AG20443 (cell line): Measurements from ENCODE around the gene FAM50B.

Source experiments
- DNase-seq: peaks from one replicate; pipeline ENCODE4 v3.0.0; 2012; ENCODE audit warnings: low spot score, mixed read lengths

Gene FAM50B

DNA sequence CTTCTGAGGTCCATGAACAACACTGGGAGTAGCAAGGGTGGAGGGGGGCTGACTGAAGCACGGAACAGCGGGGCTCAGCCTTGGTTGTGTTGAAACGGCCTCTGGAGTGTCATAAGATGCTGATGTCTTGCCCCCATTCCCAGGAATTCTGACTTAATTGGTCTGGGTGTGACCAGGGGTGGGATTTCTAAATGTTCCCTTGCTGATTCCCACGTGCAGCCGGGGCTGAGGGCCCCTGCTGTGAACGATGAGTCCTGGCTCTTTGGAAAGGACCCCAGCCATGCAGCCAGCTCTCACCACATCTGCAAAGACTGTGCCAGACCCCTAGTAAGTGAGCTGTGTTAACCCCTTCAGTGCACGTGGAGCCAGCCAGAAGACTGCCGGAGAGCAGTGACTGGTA is 28.6 kb upstream of the FAM50B start:
- no peak for DNase-seq

DNA sequence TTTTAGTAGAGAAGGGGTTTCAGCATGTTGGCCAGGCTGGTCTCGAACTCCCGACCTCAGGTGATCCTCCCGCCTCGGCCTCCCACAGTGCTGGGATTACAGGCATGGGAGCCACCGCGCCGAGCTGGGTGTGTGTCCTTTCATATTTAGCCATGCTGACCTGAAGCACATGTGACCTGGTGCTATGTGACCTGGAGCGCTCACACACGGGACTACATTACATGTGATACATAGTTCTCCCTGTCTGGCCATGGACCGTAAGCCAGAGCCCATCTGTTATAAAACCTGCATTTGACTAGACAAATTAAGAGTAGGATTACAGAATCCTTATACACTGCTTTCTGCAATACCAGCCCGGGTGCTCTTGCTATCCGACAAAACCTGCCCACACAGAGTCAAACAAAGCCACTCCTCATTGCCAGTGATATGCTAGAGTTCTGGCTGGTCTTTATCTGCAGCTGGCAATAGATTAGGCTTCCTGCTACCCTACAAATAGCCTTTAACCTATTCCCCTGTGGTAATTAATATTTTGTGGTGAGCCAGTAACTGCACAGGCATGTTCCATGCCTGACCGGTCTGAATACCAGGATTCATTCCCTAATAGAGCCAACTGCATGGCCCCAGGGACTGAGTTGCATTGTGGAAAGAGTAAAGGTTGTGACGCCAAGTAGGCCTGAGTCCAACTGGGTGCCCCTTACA is 26.3 kb upstream of the FAM50B start:
- DNase-seq: no peak

DNA sequence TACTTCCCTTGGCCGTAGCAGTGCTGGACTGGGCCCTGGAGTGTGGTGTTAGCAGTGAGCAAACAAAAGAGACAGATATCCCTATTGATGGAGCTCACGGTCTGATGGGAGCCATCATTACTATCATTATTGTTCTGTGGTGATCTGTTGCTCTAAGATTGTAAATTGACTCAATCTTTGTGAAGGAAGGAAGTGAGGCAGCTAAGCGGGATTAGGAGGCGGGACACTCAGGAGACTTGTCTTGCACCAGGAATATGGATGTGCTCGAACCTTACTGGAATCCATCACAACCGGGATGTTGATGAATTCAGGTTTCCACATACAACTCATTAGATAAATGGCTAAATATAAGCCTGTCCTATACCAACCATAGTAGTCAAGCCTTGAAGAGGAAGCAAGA is 25.5 kb upstream of the FAM50B start:
- no peak for DNase-seq

DNA sequence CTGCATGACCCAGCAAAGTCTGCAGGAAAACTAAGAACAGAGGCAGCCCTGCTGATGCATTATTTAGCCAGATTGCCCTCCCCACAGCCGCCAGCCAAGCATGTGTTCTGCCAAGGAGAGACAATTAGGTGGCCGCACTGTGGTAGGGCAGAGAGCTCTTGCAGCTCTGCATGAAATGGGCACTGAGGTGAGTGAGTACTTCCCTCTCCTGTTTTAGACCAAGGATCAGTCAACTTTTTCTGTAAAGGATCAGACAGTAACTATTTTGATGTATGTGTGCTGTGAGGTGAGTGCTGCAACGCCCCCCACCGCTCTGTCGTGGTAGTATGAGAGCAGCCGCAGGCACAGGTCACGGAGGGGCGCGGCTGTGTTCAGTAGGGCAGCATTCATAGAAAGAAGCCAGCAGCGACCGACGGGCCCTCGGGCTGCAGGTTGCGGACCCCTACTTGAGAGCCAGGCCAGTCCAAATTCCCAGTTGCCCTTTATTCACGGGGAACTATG is 23.8 kb upstream of the FAM50B start:
- DNase-seq: peak; percentile 56

DNA sequence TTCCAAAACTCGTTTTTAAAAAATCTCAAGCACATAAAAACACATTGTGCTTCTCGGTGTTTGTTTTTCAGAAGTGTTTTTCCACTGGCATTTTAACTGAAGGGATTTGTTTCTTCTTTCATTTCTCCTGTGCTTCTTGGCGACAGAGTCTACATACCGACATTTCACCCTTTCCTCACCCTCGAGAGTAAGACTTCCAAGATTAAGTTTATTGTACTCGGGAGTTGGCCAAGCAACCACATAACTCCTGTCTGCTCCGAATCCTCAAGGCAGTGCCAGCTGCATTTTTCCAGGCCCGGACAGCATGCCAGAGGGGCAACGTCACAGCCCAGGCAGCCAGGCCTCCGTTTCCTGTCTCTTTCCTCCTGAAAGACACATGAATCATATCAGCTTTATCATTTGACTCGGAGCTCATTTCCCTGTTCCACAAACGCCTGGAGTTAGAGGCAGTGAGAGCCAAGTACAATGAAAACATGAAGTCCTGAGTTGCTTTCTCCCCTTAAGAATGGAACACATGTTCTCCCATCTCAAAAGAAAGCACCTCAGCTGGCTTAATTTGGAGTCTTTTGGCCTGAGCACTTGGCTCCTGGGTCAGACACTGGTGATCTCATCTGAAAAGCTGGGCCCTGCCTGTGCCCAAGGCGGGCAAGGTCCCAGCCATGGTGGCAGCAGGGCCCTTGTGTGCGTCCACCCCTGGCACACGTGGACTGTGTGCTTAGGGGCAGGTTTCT is 23.2 kb upstream of the FAM50B start:
- DNase-seq: peak; percentile 94

DNA sequence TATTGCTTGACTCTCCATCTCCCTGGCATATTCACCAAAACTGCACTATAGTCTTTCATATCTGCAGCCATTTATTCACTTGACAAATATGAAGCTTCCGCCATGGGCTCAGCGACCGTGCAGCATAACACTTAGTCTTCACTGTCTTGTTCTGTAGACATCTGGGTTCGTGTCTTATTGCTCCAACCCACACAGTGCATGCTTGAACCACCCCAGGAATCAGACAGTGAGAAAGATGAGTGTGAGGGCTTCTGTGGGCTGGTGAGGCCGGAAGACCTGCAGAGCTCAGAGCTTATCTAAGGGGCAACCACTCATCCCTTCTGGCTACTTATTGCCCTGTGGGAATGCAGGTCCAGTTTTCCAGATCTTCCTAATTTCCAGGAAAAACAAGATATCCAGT is 19.9 kb upstream of the FAM50B start:
- no peak for DNase-seq

DNA sequence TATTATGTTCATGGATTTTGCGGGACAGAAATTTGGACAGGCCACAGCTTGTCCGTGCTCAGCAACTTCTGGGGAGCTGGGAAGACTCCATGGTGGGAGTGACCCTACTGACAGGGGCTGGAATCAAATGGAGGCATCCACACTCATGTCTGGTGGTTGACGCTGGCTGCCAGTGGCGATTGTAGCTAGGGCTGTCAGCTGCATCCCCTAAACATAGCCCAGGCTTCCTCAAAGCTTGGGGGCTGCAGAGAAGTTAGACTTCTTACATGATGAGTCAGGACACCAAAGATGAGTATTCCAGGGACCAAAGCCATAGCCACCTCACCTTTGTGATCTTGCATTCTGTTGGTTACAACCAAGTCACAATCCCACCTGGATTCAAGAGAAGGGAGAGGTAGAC is 18.4 kb upstream of the FAM50B start:
- DNase-seq: no peak

DNA sequence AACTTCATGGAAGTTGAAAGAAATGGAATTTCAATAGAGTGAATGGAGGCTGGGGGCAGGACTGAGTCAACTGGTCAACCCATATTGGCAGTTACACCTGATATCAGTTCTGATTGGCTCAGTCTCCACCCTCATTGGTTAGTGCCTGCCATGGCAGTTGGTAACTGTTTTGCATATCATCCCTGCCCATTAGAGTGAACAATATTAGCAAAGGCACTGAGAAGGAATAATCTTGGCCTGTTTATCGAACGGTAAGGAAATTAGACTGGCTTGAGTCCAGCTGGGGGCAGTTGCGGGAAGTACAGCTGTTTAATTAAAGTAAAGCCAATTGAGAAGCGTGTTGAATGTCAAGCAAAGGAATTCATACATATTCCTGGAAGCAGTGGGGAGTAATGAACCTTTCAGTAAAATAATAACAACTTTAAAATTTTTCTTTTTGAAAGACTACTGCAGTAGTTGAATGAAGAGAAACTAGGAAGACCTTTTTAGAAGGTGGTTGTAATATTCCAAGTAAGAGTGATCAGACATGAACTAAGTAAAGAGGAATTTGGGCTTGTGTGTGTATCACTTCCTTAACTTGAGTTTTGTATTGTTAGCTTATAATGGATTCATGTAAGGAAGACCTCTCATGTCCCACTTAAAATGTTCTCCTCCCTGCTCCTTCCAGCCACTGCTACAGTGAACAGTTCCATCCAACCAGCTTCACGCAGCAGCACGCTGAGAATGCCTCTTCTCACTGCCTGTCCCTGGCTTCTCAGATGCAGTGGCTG is 17.2 kb upstream of the FAM50B start:
- DNase-seq: no peak

DNA sequence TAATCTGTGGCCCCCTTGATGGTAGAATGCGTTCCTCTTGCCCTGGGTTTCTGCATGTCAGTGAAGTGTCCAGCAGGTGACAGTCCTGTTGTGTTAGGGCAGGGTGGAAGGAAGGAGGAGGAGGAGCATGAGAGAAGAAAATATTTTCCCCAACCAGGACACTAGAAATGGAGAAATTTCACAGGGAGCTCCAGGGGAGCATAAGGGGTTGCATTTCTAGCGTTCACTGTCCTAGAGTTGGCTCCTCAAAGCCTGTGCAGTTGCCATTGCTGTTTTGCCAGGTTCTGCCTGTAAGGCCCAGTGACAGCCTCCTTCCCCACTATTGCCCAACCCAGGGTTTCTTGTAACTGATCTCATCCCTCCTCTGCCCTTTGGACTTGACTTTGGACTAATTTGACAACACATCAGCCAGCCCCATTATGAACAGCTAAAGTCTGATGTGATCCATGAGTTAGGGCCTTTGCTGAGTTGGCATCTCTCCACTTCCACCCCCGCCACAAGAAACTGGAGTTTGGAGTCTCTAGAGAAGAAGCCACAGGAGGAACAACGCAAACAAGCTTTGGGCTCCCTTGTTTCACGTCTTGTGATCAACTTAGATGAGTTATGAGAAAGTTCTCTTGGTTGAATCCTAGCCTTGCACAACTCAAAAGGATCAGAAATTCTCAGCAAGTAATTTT is 14.0 kb upstream of the FAM50B start:
- peak; percentile 55 for DNase-seq

DNA sequence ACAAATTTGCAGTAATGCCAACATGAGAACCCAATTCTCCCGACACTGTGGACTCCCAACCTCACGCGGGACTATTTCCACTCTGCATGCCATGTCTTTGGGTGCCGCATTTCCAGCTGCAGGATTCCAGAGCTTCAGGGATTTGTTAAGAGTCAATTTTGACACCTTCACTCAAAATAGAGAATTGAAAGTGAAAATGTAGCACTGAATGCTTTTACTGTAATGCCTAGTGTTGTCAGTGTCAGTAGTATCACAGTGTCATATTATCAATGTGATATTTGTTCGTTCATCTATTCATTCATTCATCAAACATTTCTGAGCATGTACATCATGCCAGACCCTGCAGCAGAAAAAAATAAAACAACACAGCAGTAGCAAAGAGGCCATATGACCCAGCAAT is 13.4 kb upstream of the FAM50B start:
- no peak for DNase-seq

DNA sequence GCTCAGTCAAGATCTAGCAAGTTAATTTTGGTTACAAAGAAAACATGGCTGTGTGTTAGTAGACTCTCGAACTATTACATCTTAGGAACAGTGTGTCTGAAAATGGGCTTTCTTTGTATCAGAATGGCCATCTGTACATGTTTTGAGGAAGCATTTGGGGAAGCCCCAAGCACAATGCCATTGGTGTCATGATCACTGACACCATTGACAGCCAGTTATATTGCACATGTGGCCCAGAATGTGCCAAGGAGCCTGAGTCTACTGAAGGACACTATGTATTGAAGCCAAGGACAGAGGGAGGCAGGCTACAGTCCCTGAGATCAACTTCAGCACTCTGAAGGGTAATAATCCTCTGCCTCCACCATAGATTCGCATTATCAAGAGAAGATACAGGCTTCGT is 12.6 kb upstream of the FAM50B start:
- DNase-seq: no peak

DNA sequence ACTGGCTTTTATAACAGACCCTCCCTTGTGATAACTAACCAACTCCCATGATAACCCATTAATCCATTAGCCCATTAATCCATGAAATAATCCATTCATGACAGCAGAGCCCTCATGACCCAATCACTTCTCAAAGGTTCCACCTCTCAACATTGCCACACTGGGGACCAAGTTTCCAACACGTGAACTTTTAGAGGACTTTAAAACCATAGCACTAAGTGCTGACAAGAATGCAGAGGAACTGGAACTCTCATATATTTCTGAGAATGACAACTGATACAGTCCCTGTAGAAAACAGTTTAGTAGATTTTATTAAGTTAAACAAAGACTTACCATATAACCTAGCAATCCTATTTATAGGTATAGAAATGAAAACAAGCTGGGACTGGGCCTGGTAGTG is 11.4 kb upstream of the FAM50B start:
- DNase-seq: no peak

DNA sequence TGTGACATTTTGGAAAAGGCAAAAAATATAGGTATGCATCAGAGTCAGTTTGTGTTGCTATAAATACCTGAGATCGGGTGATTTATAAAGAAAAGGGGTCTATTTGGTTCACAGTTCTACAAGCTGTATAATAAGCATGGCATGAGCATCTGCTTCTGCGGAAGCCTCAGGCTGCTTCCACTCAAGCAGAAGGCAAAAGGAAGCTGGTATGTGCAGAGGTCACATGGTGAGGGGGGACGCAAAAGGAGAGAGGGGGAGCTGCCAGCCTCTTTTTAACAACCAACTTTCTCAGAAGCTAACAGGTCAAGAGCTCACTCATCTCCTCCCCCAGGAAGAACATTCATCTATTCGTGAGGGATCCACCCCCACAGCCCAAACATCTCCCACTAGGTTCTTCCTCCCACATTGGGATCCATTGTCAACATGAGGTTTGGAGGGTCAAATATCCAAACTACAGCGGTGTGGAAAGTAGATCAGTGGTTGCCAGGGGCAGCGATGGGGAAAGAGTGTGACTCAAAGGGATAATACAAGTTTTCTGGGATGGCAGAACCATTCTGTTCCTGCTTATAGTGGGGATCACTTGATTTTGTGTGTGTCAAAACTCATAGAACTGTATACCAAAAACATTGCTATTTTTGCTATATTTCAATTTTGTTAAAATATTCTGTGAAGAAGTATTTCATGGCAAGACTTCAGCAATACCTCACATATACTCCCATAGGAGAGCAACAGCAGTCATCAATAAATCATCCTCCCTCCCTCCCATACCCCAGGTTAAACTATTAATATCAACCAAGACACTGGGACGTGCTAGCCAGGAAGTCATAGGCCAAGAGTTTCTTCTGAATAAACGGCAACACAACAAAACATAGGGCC is 9.9 kb upstream of the FAM50B start:
- DNase-seq: no peak

DNA sequence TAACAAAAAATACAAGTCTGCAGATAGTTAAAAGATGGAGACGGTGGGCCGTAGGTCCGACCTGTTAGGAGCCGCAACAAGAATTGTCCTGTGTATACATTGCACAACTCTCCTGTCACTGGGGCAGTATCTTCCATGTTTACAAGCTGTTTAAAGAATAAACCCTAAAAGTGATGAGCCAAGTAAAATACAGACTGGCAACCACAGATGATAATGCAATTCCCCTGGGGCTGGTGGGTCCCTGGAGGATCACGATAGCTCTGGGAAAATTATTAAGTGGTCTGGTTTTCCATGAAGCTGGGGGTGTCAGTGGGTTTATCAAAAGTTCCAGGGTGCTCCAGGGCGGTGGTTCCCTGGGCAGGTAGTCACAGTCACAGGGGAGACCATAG is 8.1 kb upstream of the FAM50B start:
- DNase-seq: no peak

DNA sequence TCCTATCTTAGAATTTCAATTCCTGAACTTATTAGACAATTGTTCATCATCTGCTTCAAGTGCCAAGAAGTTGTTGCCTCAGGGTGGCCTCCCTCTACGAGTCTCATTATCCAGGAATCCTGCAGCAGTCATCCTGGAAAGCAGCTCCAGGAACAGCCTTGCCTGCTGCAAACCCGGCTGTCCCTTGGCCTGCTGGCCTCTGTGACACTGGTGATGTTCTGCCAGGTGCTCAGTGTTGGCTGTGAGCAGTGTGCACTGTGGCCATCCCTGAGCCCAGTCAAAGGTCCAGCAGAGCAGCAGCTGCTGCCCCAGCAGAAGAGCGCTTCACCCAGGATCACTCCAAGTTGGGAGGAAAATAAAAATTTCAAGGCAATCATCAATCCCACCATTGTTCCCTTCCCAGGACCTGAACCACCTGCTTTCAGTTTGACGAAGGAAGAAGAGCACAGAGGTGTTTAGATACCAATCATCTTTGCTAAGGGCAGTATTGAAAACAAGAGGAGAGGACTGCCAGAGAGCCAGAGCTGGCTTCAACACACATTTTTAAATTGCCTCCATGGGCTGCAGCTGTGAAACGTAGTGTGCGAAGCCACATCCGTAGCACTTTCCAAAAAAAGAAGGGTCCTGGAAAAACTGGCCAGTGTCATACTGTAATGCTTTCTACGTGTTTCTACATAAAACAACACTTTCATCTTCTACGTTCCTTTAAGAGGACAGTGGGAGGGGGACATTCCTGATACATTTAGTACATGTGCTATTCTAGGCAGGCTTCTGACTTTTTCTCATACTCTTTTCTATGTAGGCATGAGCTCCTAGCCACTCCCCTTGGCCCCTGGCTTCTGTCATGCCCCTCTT is 7.2 kb upstream of the FAM50B start:
- DNase-seq: peak; percentile 87

DNA sequence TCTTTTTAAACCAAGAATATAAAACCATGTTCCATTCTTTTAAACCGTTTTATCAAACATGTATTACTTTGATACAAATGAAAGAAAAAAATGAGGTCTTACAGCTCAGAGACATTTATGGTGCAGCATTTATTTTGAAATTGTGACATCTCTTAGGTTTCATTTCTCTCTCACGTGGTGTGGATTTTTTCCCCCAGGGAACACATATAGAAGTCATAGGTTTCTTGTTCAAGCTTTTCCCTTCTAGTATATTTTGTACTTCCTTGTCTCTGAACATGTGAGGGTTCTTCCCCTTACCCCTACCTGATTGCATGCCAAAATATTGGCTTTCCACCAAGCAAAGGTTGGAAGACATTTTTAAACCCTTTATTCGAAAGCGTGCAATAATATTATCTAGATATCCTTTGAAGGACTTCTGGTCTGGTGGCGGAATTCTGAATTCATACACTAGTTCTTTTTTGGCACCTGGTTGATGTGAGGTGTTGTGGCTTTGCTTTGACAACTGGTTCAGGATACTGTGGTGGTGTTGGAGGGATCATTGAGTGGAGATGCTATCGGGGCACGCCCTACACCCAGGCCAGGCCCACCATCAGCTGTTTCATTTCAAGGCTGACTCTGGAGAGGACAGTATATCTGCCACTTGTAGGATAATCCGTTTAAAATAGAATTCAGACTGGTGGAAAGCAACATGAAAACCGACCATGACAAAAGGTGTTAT is 5.6 kb upstream of the FAM50B start:
- DNase-seq: peak; percentile 52

DNA sequence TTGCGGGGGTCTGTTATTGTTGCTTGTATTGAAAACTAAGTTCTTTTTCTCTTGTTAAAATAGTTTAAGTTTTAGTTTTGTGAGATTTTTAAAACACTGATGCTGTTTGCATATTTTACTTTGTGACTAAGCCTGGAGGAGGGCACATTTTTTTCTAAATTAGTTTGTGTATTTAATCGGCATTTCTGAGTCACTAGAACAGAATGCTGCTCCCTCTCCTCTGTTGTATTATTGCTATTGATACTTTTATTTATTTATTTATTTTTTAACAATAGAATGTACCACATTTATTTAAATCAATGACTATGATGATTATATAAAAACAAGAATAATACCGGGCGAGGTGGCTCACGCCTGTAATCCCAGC is 5.1 kb upstream of the FAM50B start:
- peak; percentile 73 for DNase-seq

DNA sequence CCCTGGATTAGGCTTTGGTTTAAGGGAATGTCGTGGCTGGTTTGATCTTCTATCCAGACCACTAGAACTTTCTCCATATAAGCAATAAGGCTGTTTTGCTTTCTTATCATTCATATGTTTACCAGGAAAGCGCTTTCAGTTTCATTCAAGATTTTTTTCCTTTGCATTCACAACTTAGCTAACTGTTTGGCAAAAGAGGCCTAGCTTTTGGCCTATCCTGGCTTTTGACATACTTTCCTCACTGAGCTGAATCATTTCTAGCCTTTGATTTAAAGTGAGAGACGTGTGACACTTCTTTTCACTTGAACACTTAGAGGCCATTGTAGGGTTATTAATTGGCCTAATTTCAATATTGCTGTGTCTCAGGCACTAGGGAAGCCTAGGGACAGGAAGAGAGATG is 1.7 kb upstream of the FAM50B start:
- DNase-seq: no peak

DNA sequence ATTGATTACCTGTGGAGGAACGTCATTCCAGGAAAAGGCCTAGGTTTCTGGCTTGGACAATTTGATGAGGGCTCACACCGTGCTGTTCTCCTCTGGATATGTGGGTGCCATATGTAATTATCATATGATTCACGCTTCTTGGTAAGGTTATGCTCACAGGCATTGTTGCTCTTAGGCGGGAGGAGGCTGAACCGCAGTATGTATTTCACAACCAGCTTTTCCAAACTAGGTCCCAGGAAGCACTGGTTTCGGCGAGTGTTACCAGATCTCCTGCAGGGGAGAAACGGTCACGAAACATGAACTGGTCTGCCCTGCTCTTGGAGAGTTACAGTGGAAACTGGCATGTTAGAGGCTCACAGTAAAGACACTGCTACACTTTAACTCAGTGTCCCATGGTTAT is 793 bp upstream of the FAM50B start:
- DNase-seq: peak; percentile 52
